H1 (cell line): ENCODE data around the gene ZNF148. TPM values are rescaled to one million over a fixed set of nuclear protein-coding genes. Genes with fewer than 3 reads are reported as not detected.
A peak's percentile ranks its signal among the peaks of the same experiment; 100 is the strongest.

ENCODE experiments used
- CTCF ChIA-PET: fragments of 300-600 bp; sonication (Branson Sonifier 250); formaldehyde crosslinking; loops from one replicate; lab custom pipeline; 2021; ENCODE audit not compliant: partially characterized antibody; lab: Charles Lee
- POLR2A ChIA-PET: fragments of 300-600 bp; sonication (Branson Sonifier 250); formaldehyde crosslinking; loops from one replicate; lab custom pipeline; 2021; ENCODE audit warnings: inconsistent platforms; ENCODE audit not compliant: partially characterized antibody; lab: Charles Lee
- DNase-seq, 2 experiments: peaks; one replicate each; pipeline versions ENCODE4 v3.0.0 to v3.0.0-alpha.2; 2010 to 2022; ENCODE audit warnings: low spot score in 2 of 2, low read depth in 1 of 2, mixed read lengths in 1 of 2
- FAIRE-seq: peaks from 2 replicates; lab custom pipeline; 2011; peaks lifted over from hg19 to GRCh38; lab: Jason Lieb, UNC
- H2AFZ ChIP-seq: 2 replicates; pipeline ENCODE4 v1.8.1; 2012; ENCODE audit warnings: low read length, inconsistent platforms
- H2AK5ac ChIP-seq: 2 replicates; pipeline ENCODE4 v1.6.1; 2013; ENCODE audit warnings: low read depth, low read length
- H2BK120ac ChIP-seq: replicated peaks from 2 replicates; pipeline ENCODE3; 2013; ENCODE audit warnings: low read depth, low read length, inconsistent platforms
- H2BK12ac ChIP-seq: 2 replicates; pipeline ENCODE4 v1.6.1; 2013; ENCODE audit warnings: low read depth, low read length
- H2BK15ac ChIP-seq: 2 replicates; pipeline ENCODE4 v1.6.1; 2013; ENCODE audit warnings: low read length
- H2BK20ac ChIP-seq: 2 replicates; pipeline ENCODE4 v1.6.1; 2013; ENCODE audit warnings: low read length
- H2BK5ac ChIP-seq: 2 replicates; pipeline ENCODE4 v1.6.1; 2013; ENCODE audit warnings: low read depth, low read length
- H3K14ac ChIP-seq: 2 replicates; pipeline ENCODE4 v1.6.1; 2013; ENCODE audit warnings: inconsistent platforms; ENCODE audit not compliant: insufficient read length
- H3K18ac ChIP-seq: 2 replicates; pipeline ENCODE4 v1.6.1; 2013; ENCODE audit warnings: low read length; ENCODE audit errors: extremely low read depth
- H3K23ac ChIP-seq: 2 replicates; pipeline ENCODE4 v1.6.1; 2013; ENCODE audit warnings: inconsistent platforms; ENCODE audit not compliant: insufficient read length
- H3K23me2 ChIP-seq: 2 replicates; pipeline ENCODE4 v1.6.1; 2013; ENCODE audit warnings: low read depth, low read length
- H3K27ac ChIP-seq: 2 replicates; pipeline ENCODE4 v1.6.1; 2011; ENCODE audit warnings: low read depth, low read length, inconsistent platforms
- H3K27me3 ChIP-seq, 4 experiments: replicated peaks in 1 of 4; 1 replicate in 1 of 4; 2 replicates in 3 of 4; pipeline versions ENCODE4 v1.6.1 to v1.8.1; 2011 to 2013; ENCODE audit warnings: low read length in 3 of 4, mild to moderate bottlenecking in 3 of 4, inconsistent platforms in 2 of 4, mixed read lengths in 2 of 4, moderate library complexity in 1 of 4; ENCODE audit not compliant: control insufficient read depth in 3 of 4, insufficient read depth in 3 of 4; ENCODE audit errors: extremely low read depth in 1 of 4
- H3K36me3 ChIP-seq, 4 experiments: 2 replicates each; pipeline versions ENCODE4 v1.6.1 to v1.8.1; 2011 to 2013; ENCODE audit warnings: mild to moderate bottlenecking in 4 of 4, low read length in 3 of 4, moderate library complexity in 2 of 4, control low read depth in 1 of 4, inconsistent platforms in 1 of 4; ENCODE audit not compliant: insufficient read depth in 4 of 4, control insufficient read depth in 2 of 4
- H3K4ac ChIP-seq: replicated peaks from 2 replicates; pipeline ENCODE3; 2013; ENCODE audit warnings: low read length, low read depth, mixed read lengths, inconsistent platforms; ENCODE audit not compliant: insufficient read length
- H3K4me1 ChIP-seq, 4 experiments: replicated peaks in 1 of 4; 1 replicate in 1 of 4; 2 replicates in 3 of 4; pipeline versions ENCODE4 v1.6.1 to v1.8.1; 2011 to 2013; ENCODE audit warnings: low read length in 3 of 4, inconsistent platforms in 2 of 4, mixed read lengths in 1 of 4; ENCODE audit not compliant: insufficient read depth in 4 of 4, control insufficient read depth in 3 of 4
- H3K4me2 ChIP-seq, 2 experiments: 2 replicates each; pipeline versions ENCODE4 v1.6.1 to v1.8.1; 2011 to 2013; ENCODE audit warnings: low read depth in 2 of 2, low read length in 2 of 2, control low read depth in 1 of 2, inconsistent platforms in 1 of 2, mild to moderate bottlenecking in 1 of 2; ENCODE audit not compliant: insufficient read depth in 1 of 2
- H3K4me3 ChIP-seq, 4 experiments: fragments of 200-600, 300-600 bp in 1 of 4; sonication (generic), shearing (Covaris generic), sonication (Bioruptor Twin) in 1 of 4; 2 replicates each; pipeline versions ENCODE4 v1.5.1 to v1.8.1; 2011 to 2016; ENCODE audit warnings: low read length in 4 of 4, low read depth in 3 of 4, control low read depth in 2 of 4, inconsistent platforms in 2 of 4, mild to moderate bottlenecking in 2 of 4, mixed read lengths in 1 of 4, moderate library complexity in 1 of 4; ENCODE audit not compliant: insufficient read depth in 2 of 4; ENCODE audit errors: extremely low read depth in 1 of 4
- H3K56ac ChIP-seq: replicated peaks from 2 replicates; pipeline ENCODE3; 2013; ENCODE audit warnings: low read depth, mild to moderate bottlenecking, mixed read lengths, low read length, inconsistent platforms; ENCODE audit not compliant: insufficient read length
- H3K79me1 ChIP-seq: 2 replicates; pipeline ENCODE4 v1.6.1; 2013; ENCODE audit warnings: low read depth, low read length, control low read depth
- H3K79me2 ChIP-seq, 2 experiments: 2 replicates each; pipeline versions ENCODE4 v1.6.1 to v1.8.1; 2012 to 2013; ENCODE audit warnings: low read length in 2 of 2, mild to moderate bottlenecking in 2 of 2, inconsistent platforms in 1 of 2; ENCODE audit not compliant: insufficient read depth in 2 of 2, control insufficient read depth in 1 of 2
- H3K9ac ChIP-seq, 4 experiments: replicated peaks in 1 of 4; 1 replicate in 1 of 4; 2 replicates in 3 of 4; pipeline versions ENCODE4 v1.6.1 to v1.8.1; 2011 to 2013; ENCODE audit warnings: low read depth in 3 of 4, low read length in 3 of 4, control low read depth in 2 of 4, mild to moderate bottlenecking in 2 of 4, moderate library complexity in 2 of 4, inconsistent platforms in 1 of 4; ENCODE audit errors: extremely low read depth in 1 of 4
- H3K9me3 ChIP-seq, 2 experiments: 2 replicates each; pipeline versions ENCODE4 v1.6.1 to v1.8.1; 2012 to 2013; ENCODE audit warnings: mild to moderate bottlenecking in 2 of 2, moderate library complexity in 2 of 2, control low read depth in 1 of 2, inconsistent platforms in 1 of 2, low read depth in 1 of 2, low read length in 1 of 2, mixed read lengths in 1 of 2; ENCODE audit not compliant: insufficient read depth in 2 of 2
- H4K20me1 ChIP-seq, 2 experiments: replicated peaks in 1 of 2; 2 replicates each; pipeline versions ENCODE3 to v1.8.1; 2011 to 2013; ENCODE audit warnings: inconsistent platforms in 2 of 2, low read length in 2 of 2, mild to moderate bottlenecking in 1 of 2; ENCODE audit not compliant: insufficient read depth in 2 of 2, control insufficient read depth in 1 of 2
- H4K5ac ChIP-seq: 2 replicates; pipeline ENCODE4 v1.6.1; 2013; ENCODE audit warnings: low read length, low read depth, mixed read lengths, inconsistent platforms; ENCODE audit not compliant: insufficient read length
- H4K8ac ChIP-seq: 2 replicates; pipeline ENCODE4 v1.8.0; 2013; ENCODE audit warnings: mild to moderate bottlenecking, moderate library complexity, low read length, inconsistent platforms; ENCODE audit not compliant: insufficient read depth; ENCODE audit errors: extremely low read depth
- H4K91ac ChIP-seq: replicated peaks from 2 replicates; pipeline ENCODE3; 2013; ENCODE audit warnings: low read length, mixed read lengths, inconsistent platforms; ENCODE audit not compliant: insufficient read length
- BRCA1 ChIP-seq: IDR thresholded peaks from 2 replicates; pipeline ENCODE4 v1.6.1; 2012; ENCODE audit warnings: low read depth, low read length, improper control_type of control experiment
- CEBPB ChIP-seq: IDR thresholded peaks from 2 replicates; pipeline ENCODE4 v1.6.1; 2012; ENCODE audit warnings: low read depth, low read length
- CHD2 ChIP-seq: IDR thresholded peaks from 2 replicates; pipeline ENCODE4 v1.6.1; 2012; ENCODE audit warnings: low read length, improper control_type of control experiment
- EZH2 ChIP-seq: fragments of 200-600 bp; sonication (generic); IDR thresholded peaks from 2 replicates; pipeline ENCODE4 v1.7.1; 2012; ENCODE audit warnings: low read depth, mild to moderate bottlenecking, moderate library complexity, low read length, inconsistent platforms; ENCODE audit not compliant: severe bottlenecking
- KDM1A ChIP-seq: fragments of 200-600, 300-600 bp; sonication (generic); IDR thresholded peaks from 2 replicates; pipeline ENCODE4 v1.7.1; 2016; ENCODE audit warnings: mild to moderate bottlenecking, low read length, borderline replicate concordance
- KDM5A ChIP-seq: fragments of 200-600 bp; IDR thresholded peaks from 2 replicates; pipeline ENCODE4 v1.7.1; 2012; ENCODE audit warnings: mild to moderate bottlenecking, low read length, inconsistent platforms, mixed read lengths
- NANOG ChIP-seq: IDR thresholded peaks from 2 replicates; pipeline ENCODE4 v1.6.1; 2011; ENCODE audit warnings: low read length, low read depth, mild to moderate bottlenecking, inconsistent platforms; ENCODE audit not compliant: insufficient read depth, poor library complexity, severe bottlenecking
- POLR2A ChIP-seq, 2 experiments: IDR thresholded peaks; 1 replicate in 1 of 2; 2 replicates in 1 of 2; pipeline ENCODE4 v1.6.1; 2011; ENCODE audit warnings: low read depth in 2 of 2, low read length in 2 of 2, mild to moderate bottlenecking in 2 of 2; ENCODE audit errors: control extremely low read depth in 1 of 2
- POU5F1 ChIP-seq: IDR thresholded peaks from 2 replicates; pipeline ENCODE4 v1.6.1; 2011; ENCODE audit warnings: low read depth, mild to moderate bottlenecking, low read length, moderate library complexity
- SAP30 ChIP-seq: fragments of 300-600 bp; sonication (generic); IDR thresholded peaks from 2 replicates; pipeline ENCODE4 v1.7.1; 2012; ENCODE audit warnings: low read length, moderate library complexity, mild to moderate bottlenecking, inconsistent platforms; ENCODE audit not compliant: insufficient read depth, insufficient replicate concordance
- TAF1 ChIP-seq: IDR thresholded peaks from 2 replicates; pipeline ENCODE4 v1.6.1; 2011; ENCODE audit warnings: mild to moderate bottlenecking, low read depth, low read length
- WGBS, 2 experiments: shearing (Covaris generic) in 1 of 2; methylation state at CpG; one replicate each; pipeline versions ENCODE4 v1.1.6 to v1.1.7; 2013 to 2015; ENCODE audit warnings: low lambda C conversion rate in 2 of 2, mixed read lengths in 2 of 2, inconsistent platforms in 1 of 2, low coverage in 1 of 2, missing lambda C conversion rate in 1 of 2; ENCODE audit not compliant: insufficient replicate concordance in 2 of 2, insufficient coverage in 1 of 2, insufficient read length in 1 of 2; ENCODE audit errors: extremely low coverage in 1 of 2, missing lambda C conversion rate in 1 of 2; 5-methylcytosine and 5-hydroxymethylcytosine counted together
- polyA plus RNA-seq, 7 experiments: library from polyadenylated mRNA; depleted of rRNA in 3 of 7; stranded (reverse) in 5 of 7; unstranded in 2 of 7; fragments of >200 nt in 5 of 7; fragments of 200-250 nt in 2 of 7; gene quantifications; 1 replicate in 5 of 7; 2 replicates in 1 of 7; 4 replicates in 1 of 7; pipeline versions ENCODE4 v1.2.1 to v1.2.3, GENCODE V29; 2011 to 2013; ENCODE audit warnings: missing spikeins in 2 of 7, mixed read lengths in 2 of 7
- total RNA-seq: library from RNA; stranded (reverse); fragmentation: NEBNext Ultra II Directional; extraction: Animal tissue kit (Norgen Biotek cat#: 25700); gene quantifications from 2 replicates; pipeline ENCODE4 v1.2.1, GENCODE V29; 2021
- TF ChIP-seq, protein P1 (sequence below): IDR thresholded peaks from 2 replicates; pipeline ENCODE4 v1.6.1; 2012; ENCODE audit warnings: inconsistent platforms

Gene ZNF148
- total and polyA plus RNA-seq, 2 of the 8 experiments (the other 6 are each of a cell fraction or from before 2014, with no cell fraction given), result 3.7 to 22.6 TPM

DNA sequence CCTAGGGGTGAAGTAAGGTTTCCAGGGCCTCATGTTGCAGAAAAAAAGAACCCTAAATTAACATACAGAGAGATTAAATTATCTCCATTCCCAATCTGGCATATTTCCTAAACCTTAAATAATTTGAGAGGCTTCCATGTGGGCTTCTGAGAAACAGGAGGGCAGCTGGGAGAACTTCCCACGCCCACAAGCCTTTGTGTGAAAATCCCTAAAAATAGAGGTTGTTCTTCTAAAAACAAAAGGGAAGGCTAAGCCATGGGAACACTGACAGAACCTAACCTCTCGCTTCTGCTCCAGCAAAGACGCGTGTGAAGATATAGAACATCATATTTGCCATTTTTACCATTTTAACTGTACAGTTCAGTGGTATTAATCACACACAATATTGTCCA lies 161.8 kb downstream of the ZNF148 start:
- H2AFZ ChIP-seq, result peak overlapping the region; percentile 15; the same call in 1 of the 2 replicates
- DNase-seq, result no peak
- TF ChIP-seq TAF1 (no peak), CHD2 (no peak), BRCA1 (no peak), CEBPB (no peak), POLR2A (IDR thresholded peaks at IDR 0.05; ENCODE audit: control extremely low read depth in 1 of 2, low read depth in 2 of 2, low read length in 2 of 2) (no peak), KDM5A (no peak), KDM1A (no peak), NANOG (no peak), SAP30 (no peak), EZH2 (no peak), POU5F1 (no peak)
- TF ChIP-seq, protein P1, sequence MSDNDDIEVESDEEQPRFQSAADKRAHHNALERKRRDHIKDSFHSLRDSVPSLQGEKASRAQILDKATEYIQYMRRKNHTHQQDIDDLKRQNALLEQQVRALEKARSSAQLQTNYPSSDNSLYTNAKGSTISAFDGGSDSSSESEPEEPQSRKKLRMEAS, result no peak

More for the DNA sequence above, 161.8 kb downstream of the ZNF148 start:
- H3K79me2 ChIP-seq, result no peaks in the 10 kb centered on the region
- WGBS, 2 experiments, result 84% methylated on average over 4 of the region's 4 CpGs; no CpG with 5 or more reads in 1 of the 2 experiments
- H3K4ac ChIP-seq, result no peak overlapping the region
- H4K91ac ChIP-seq, result no peak overlapping the region
- H3K36me3 ChIP-seq, result peaks cover 0 to 2% (median 0%) of the 10 kb centered on the region in 4 experiments; a peak in 1 of 8 replicates
- peak overlapping the region; percentile 71 to 94; a peak in 3 of 4 replicates for H3K4me2 ChIP-seq
- H3K14ac ChIP-seq, result no peak overlapping the region
- FAIRE-seq, result no peak
- H4K8ac ChIP-seq, result no peak overlapping the region; the same call in 1 of the 2 replicates
- H3K27ac ChIP-seq, result no peak overlapping the region
- no peaks in the 10 kb centered on the region for H3K79me1 ChIP-seq
- peaks cover 8 to 21% (median 14%) of the 10 kb centered on the region in 4 experiments for H3K4me1 ChIP-seq
- POLR2A ChIA-PET, result interaction anchor here (0.9 to 1.2 kb wide), 2 partner anchors 12 to 311 kb away, joined by 3 to 4 read pairs; no protein-coding TSS in a partner anchor
- H4K20me1 ChIP-seq, result no peaks in the 10 kb centered on the region
- no peak overlapping the region for H4K5ac ChIP-seq
- peaks cover 0 to 5% (median 3%) of the 10 kb centered on the region in 4 experiments; a peak in 3 of 7 replicates for H3K27me3 ChIP-seq
- H2BK120ac ChIP-seq, result no peak overlapping the region
- no peak overlapping the region for H3K56ac ChIP-seq
- CTCF ChIA-PET, result interaction anchor here (0.9 kb wide), 1 partner anchor 225 kb away, joined by 3 read pairs; no protein-coding TSS in a partner anchor
- 0 out of 2 replicates have a peak overlapping the region, but pooled peaks have one; percentile 94 for H2BK15ac ChIP-seq
- no peaks in the 10 kb centered on the region for H3K9me3 ChIP-seq
- peak overlapping the region; percentile 68; the same call in 1 of the 2 replicates for H3K18ac ChIP-seq
- 0 out of 2 replicates have a peak overlapping the region, but pooled peaks have one; percentile 7 for H2AK5ac ChIP-seq
- H2BK5ac ChIP-seq, result 0 out of 2 replicates have a peak overlapping the region, but pooled peaks have one; percentile 69
- H2BK20ac ChIP-seq, result peak overlapping the region; percentile 86; the same call in 1 of the 2 replicates
- H3K23me2 ChIP-seq, result peaks cover 11% of the 10 kb centered on the region; the same call in 1 of the 2 replicates
- no peak overlapping the region for H3K23ac ChIP-seq
- no peak overlapping the region; the same call in 1 of the 2 replicates for H2BK12ac ChIP-seq
- H3K4me3 ChIP-seq, result peak overlapping the region in 3 of 4 experiments; percentile 20 to 81 (median 65); a peak in 4 of 8 replicates
- no peak overlapping the region for H3K9ac ChIP-seq
